Measurements from ENCODE around the gene C2. TPM values are rescaled to one million over a fixed set of nuclear protein-coding genes. Genes with fewer than 3 reads are reported as not detected.
A peak's percentile ranks its signal among the peaks of the same experiment; 100 is the strongest.
"Not testable (repeated sequence)": the region's sequence is repeated elsewhere in the genome, so short reads cannot be mapped to it uniquely, and the experiment has no call there.

Gene C2
- total RNA-seq, 1 donor from 2014 or later = 2.2 TPM

GRCh38 chr6:31920811-31921210, 6.7 kb upstream of the C2 start:
- peaks cover 4% of the 10 kb centered on the region for H3K4me1 Mint-ChIP-seq (ENCODE audit: unreplicated experiment)
- H3K9me3 Mint-ChIP-seq = peaks cover 3% of the 10 kb centered on the region
- no peaks in the 10 kb centered on the region for H3K36me3 Mint-ChIP-seq
- H3K27me3 Mint-ChIP-seq = no peaks in the 10 kb centered on the region
- H3K27ac Mint-ChIP-seq = peak overlapping the region; percentile 50
- TF ChIP-seq CTCF (conservative IDR thresholded peaks at IDR 0.05) = no peak
- no peak for DNase-seq (ENCODE audit: extremely low spot score, unreplicated experiment)
- no peak overlapping the region for H3K4me3 Mint-ChIP-seq

- Mint-ChIP-seq H3K27ac (no peak overlapping the region), H3K4me1 (ENCODE audit: unreplicated experiment) (peaks cover 4% of the 10 kb centered on the region), H3K4me3 (no peak overlapping the region), H3K27me3 (peaks cover 4% of the 10 kb centered on the region), H3K9me3 (no peaks in the 10 kb centered on the region), H3K36me3 (no peaks in the 10 kb centered on the region)
- no peak for DNase-seq (ENCODE audit: extremely low spot score, unreplicated experiment)
- no peak for TF ChIP-seq CTCF (conservative IDR thresholded peaks at IDR 0.05)
These were observed 4.6 kb upstream of the C2 start for GRCh38 chr6:31922942-31923341.

GRCh38 chr6:31927863-31928671, 550 bp downstream of the C2 start:
- no peak for DNase-seq (ENCODE audit: extremely low spot score, unreplicated experiment)

GRCh38 chr6:31928672-31928939, 1.1 kb downstream of the C2 start:
- H3K9me3 Mint-ChIP-seq = no peaks in the 10 kb centered on the region
- H3K27ac Mint-ChIP-seq = no peak overlapping the region
- no peak for TF ChIP-seq CTCF (conservative IDR thresholded peaks at IDR 0.05)
- no peak for DNase-seq (ENCODE audit: extremely low spot score, unreplicated experiment)
- no peaks in the 10 kb centered on the region for H3K36me3 Mint-ChIP-seq
- no peaks in the 10 kb centered on the region for H3K4me1 Mint-ChIP-seq (ENCODE audit: unreplicated experiment)
- H3K27me3 Mint-ChIP-seq = peaks cover 10% of the 10 kb centered on the region
- no peak overlapping the region for H3K4me3 Mint-ChIP-seq

More at GRCh38 chr6:31927863-31928671, 550 bp downstream of the C2 start:
- Mint-ChIP-seq H3K27ac (no peak overlapping the region), H3K27me3 (peaks cover 6% of the 10 kb centered on the region), H3K4me3 (no peak overlapping the region), H3K36me3 (no peaks in the 10 kb centered on the region), H3K4me1 (ENCODE audit: unreplicated experiment) (no peaks in the 10 kb centered on the region), H3K9me3 (no peaks in the 10 kb centered on the region)
- no peak for TF ChIP-seq CTCF (conservative IDR thresholded peaks at IDR 0.05)

GRCh38 chr6:31930962-31931361, 3.4 kb downstream of the C2 start:
- no peaks in the 10 kb centered on the region for H3K4me1 Mint-ChIP-seq (ENCODE audit: unreplicated experiment)
- H3K4me3 Mint-ChIP-seq = no peak overlapping the region
- peaks cover 10% of the 10 kb centered on the region for H3K27me3 Mint-ChIP-seq
- no peak for DNase-seq (ENCODE audit: extremely low spot score, unreplicated experiment)
- no peak for TF ChIP-seq CTCF (conservative IDR thresholded peaks at IDR 0.05)
- H3K27ac Mint-ChIP-seq = no peak overlapping the region
- no peaks in the 10 kb centered on the region for H3K9me3 Mint-ChIP-seq
- H3K36me3 Mint-ChIP-seq = no peaks in the 10 kb centered on the region

GRCh38 chr6:31932137-31932536, 4.6 kb downstream of the C2 start:
- not testable (repeated sequence) for H3K9me3 Mint-ChIP-seq; DNase-seq (ENCODE audit: extremely low spot score, unreplicated experiment); H3K4me1 Mint-ChIP-seq (ENCODE audit: unreplicated experiment); H3K36me3 Mint-ChIP-seq; H3K27ac Mint-ChIP-seq; H3K4me3 Mint-ChIP-seq; H3K27me3 Mint-ChIP-seq
